DMS114 treated with DMSO at 0.1 percent for 48 hours (cell line): ENCODE results near the gene VSTM4.
A peak's percentile ranks its signal among the peaks of the same experiment; 100 is the strongest.

Experiments
- DNase-seq: peaks from one replicate; lab custom pipeline; 2025; ENCODE audit not compliant: unreplicated experiment; lab: John Stamatoyannopoulos, UW

VSTM4 gene

DNA sequence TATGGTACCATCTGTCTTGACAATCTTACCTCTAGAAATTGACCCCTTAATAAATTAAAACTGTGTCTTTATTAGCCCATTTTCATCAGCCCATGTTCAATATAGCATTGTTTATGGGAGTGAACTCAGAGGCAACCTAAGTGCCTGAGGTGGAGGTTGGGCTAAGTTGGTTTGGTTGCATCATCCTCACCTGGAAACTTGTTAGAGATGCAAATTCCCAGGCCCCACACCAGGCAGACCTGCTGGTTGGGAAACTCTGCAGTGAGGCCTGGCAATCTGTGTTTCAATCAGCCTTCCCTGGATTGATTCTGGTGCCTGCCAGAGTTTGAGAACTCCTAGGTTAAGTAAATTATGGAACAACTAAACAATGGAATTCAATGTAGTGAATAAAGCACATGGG is 27.9 kb upstream of the VSTM4 start:
- DNase-seq, result no peak

GRCh38 chr10:49141541-49142332 is 26.4 kb upstream of the VSTM4 start:
- no peak for DNase-seq

GRCh38 chr10:49140304-49141177 is 25.2 kb upstream of the VSTM4 start:
- no peak for DNase-seq

GRCh38 chr10:49139846-49140195 is 24.5 kb upstream of the VSTM4 start:
- no peak for DNase-seq

- no peak for DNase-seq
These were observed 23.9 kb upstream of the VSTM4 start for GRCh38 chr10:49139028-49139845.

GRCh38 chr10:49138361-49138891 is 23.1 kb upstream of the VSTM4 start:
- DNase-seq, result no peak

DNA sequence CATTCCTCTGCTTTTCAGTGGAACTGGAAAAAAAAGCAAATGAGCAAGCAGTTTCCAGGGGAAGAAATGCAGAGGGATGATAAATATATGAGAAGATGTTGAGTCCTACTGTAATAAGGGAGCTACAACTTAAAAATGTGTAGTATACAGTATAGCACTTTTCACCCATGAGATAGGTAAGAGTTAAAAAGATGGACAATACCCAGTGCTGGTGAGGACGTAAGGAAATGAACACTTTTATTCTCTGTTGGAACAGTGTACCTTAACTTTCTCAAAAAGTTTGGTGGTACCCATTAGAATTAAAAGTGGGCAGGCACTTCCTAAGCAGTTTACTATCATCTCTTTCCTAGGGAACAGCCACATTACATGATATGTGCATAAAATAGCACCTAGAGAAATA is 21.2 kb upstream of the VSTM4 start:
- DNase-seq, result no peak

DNA sequence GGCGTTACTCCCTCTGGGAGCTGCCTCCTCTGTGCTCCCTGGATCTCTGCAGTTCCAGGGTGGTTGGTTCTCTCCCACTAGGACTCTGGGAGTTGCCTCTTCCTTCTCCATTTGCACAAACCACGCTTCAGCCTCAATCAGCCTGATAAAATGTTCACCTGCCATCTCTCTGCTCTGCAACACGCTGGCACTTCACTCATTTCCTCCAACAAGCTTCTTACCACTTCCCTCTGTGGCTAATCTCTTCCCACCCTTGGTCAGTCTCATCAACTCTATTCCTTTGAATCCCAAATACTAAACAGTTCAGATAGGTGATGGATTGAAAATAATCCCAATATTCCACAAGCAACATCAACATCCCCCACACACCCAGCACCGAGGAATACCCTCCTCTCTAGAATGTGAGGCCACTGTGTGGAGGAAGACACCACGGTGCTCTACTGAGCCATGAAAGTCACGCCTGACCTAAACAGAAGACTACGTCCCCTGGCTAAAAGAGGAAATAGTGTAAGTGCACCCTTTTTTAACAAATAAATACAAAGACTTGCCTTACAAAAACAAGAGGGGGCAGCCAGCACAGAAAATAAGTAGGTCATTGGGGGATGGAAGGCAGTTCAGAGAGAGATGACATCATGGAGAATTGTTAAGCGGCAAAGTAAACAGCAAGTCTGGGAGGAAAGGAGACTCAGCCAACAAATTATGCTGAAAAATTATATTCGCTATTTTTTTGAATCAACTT is 20.4 kb upstream of the VSTM4 start:
- DNase-seq, result no peak

GRCh38 chr10:49134327-49134726 is 19.0 kb upstream of the VSTM4 start:
- DNase-seq, result no peak

DNA sequence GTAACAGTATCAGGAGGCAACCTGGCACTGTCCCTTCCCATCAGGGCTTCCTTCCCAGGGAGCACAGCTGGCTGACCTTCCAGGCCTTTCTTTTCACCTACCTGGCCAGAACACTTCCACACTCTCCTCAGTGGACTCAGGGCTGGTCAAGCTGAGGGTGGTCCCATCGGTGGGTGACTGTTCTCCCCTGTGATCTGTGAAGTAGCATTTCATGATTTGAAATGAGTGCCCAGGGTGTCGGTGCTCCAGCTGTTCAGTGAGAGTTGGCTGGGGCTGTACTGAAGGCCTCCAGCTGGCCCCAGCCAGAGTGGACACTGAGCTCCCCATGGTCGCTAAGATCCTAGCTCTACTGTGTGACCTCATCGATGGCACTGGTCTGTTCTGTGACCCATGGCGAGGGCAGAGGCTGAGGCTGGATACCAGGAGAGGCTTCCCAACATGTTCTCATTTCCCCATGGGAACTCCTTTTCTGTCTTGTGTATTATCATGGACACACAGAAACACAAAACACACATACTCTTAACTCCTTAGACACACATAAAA is 18.5 kb upstream of the VSTM4 start, which contains the start of gene FAM170B:
Gene FAM170B, minus strand, starts transcription at position 316 of the 543 bp plus-strand sequence. Its CDS starts 103 bp downstream, at position 213.
- DNase-seq, result no peak

- DNase-seq, result no peak
These were observed 17.0 kb upstream of the VSTM4 start for GRCh38 chr10:49132362-49132737.

- peak; percentile 7 for DNase-seq
These were observed 16.4 kb upstream of the VSTM4 start for GRCh38 chr10:49131507-49132361.

GRCh38 chr10:49129376-49129775 is 14.1 kb upstream of the VSTM4 start:
- no peak for DNase-seq

DNA sequence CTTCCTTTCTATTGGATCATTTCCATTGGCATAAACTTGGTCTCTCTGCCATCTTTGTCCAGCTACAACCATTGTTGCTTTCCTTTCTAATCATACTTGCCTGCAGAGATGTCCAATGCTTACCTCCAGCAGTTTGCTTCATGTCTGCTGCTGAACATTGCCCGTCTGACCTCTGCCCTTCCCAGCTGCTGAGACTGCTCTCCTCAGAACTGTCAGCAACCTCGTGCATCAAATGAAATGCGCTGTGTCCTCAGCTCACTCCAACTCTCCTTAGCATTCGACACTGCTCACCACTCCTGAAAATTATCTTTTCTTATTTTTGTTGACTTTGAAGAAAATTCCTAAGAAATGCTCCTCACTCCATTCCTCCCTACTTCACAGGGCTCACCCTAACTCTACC is 13.5 kb upstream of the VSTM4 start:
- DNase-seq, result no peak

GRCh38 chr10:49123981-49124950 is 8.9 kb upstream of the VSTM4 start:
- DNase-seq, result no peak

GRCh38 chr10:49120911-49121310 is 5.6 kb upstream of the VSTM4 start:
- no peak for DNase-seq

DNA sequence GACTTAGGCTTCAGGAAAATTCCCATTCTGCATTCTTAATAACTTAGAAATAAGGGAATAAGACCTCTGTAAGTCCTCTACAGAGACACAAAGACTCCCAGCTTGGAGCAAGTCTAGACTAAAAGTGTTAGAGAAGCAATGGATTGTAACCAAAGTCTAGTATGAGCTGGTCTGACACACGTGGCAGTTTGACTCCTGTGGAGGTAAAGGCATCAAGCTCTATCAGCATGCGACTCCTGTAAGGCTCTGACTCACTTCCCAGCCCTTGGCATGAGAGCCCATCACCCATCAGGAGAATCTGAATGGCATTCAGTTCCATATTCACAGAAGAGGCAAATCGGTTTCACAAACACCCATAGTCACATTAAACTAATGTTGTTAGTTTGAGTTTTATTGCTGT is 4.4 kb upstream of the VSTM4 start:
- no peak for DNase-seq

GRCh38 chr10:49118430-49119074 is 3.2 kb upstream of the VSTM4 start:
- DNase-seq, result no peak
